Central memory CD8-positive, alpha-beta T cell (primary cell): ENCODE data around the gene GALNS.
"Not testable (repeated sequence)": the region's sequence is repeated elsewhere in the genome, so short reads cannot be mapped to it uniquely, and the experiment has no call there.

Experiments used
- ATAC-seq: fragments of 150-1000 bp; cut with Tn5 transposase; replicated peaks from 2 replicates; pipeline ENCODE4 v1.10.0; 2022; ENCODE audit warnings: mild to moderate bottlenecking, moderate FRiP score, moderate number of reproducible peaks; ENCODE audit not compliant: poor library complexity, severe bottlenecking; ENCODE audit errors: extremely low read depth
- DNase-seq, 2 donors: peaks; one replicate each; pipeline ENCODE4 v3.0.0; 2021; ENCODE audit warnings: low spot score in 2 of 2
- H3K27ac Mint-ChIP-seq: one replicate; pipeline ENCODE4 v1.8.0; 2022; ENCODE audit warnings: low read depth, mild to moderate bottlenecking, moderate library complexity, mixed read lengths
- H3K27me3 Mint-ChIP-seq: one replicate; pipeline ENCODE4 v1.8.0; 2022; ENCODE audit warnings: mixed read lengths
- H3K36me3 Mint-ChIP-seq: one replicate; pipeline ENCODE4 v1.8.0; 2022; ENCODE audit warnings: mild to moderate bottlenecking, moderate library complexity, mixed read lengths; ENCODE audit not compliant: insufficient read depth
- H3K4me1 Mint-ChIP-seq: one replicate; pipeline ENCODE4 v1.8.0; 2022; ENCODE audit warnings: mixed read lengths
- H3K4me3 Mint-ChIP-seq: one replicate; pipeline ENCODE4 v1.8.0; 2022; ENCODE audit warnings: mild to moderate bottlenecking, moderate library complexity, mixed read lengths
- H3K9me3 Mint-ChIP-seq: one replicate; pipeline ENCODE4 v1.8.0; 2022; ENCODE audit warnings: mixed read lengths

Gene GALNS

DNA sequence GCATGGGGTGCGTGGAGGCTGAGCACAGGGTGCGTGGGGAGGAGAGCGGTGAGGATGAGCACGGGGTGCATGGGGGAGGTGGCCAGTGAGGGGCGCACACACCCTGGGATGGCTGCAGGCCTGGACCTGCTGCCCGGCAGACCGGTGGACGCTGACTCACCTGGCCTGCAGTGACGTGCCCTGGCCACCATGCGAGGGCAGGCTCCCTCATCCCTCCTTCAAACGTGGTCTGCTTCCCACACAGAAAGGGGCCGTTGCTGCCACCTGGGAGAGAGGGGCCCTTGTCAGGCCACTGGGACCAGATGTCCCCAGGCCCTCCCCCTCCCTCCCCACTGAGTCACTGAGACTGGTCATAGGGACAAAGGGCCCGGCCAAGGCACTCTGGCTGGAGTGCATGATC, 24.9 kb downstream of the GALNS start:
- Mint-ChIP-seq H3K4me1 (no peaks in the 10 kb centered on the region), H3K36me3 (peaks cover 3% of the 10 kb centered on the region), H3K27me3 (no peaks in the 10 kb centered on the region), H3K4me3 (no peak overlapping the region), H3K9me3 (no peaks in the 10 kb centered on the region), H3K27ac (no peak overlapping the region)
- DNase-seq (no peak), ATAC-seq (no peak)

DNA sequence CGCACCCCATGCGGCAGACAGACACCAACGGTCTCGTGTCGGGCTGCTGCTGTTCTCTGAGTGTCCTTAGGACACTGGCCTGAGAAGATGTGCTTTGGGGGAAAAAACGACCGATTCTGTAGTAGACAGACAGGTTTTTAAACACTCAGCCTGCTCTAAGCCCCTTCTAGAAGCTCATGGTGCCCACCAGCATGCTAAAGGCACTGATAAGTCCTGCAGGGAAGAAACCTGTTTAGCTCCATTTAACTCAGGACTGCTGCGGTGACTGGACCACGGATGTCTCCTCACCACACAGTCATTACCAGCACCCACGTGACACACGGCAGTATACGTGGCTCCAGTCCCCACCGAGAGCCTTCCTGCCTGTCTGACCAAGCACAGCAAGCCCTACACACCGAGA, 26.0 kb downstream of the GALNS start:
- Mint-ChIP-seq H3K4me1 (no peaks in the 10 kb centered on the region), H3K27ac (no peak overlapping the region), H3K27me3 (no peaks in the 10 kb centered on the region), H3K4me3 (no peak overlapping the region), H3K9me3 (no peaks in the 10 kb centered on the region), H3K36me3 (peaks cover 3% of the 10 kb centered on the region)
- DNase-seq (no peak), ATAC-seq (no peak)

DNA sequence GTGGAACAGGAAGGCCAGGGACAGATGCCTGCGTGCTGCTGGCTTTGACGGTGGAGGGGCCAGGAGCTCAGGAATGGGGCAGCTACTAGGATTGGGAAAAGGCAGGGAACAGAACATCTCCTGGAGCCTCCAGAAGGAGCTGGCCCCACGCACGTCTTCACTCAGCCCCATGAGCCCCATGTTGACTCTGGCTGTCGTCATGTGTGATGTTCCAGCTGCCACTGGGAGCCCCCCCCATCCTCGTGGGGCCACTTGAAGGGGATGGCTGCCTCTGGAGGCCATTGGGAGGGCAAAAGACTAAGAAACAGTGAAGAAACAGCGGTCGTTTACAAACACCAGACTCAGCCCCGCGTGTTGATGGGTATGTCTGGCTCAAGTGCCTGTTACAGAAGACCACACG, 26.5 kb downstream of the GALNS start:
- DNase-seq (no peak), ATAC-seq (no peak)
- Mint-ChIP-seq H3K36me3 (peaks cover 3% of the 10 kb centered on the region), H3K4me3 (no peak overlapping the region), H3K9me3 (no peaks in the 10 kb centered on the region), H3K27ac (no peak overlapping the region), H3K27me3 (no peaks in the 10 kb centered on the region), H3K4me1 (no peaks in the 10 kb centered on the region)

DNA sequence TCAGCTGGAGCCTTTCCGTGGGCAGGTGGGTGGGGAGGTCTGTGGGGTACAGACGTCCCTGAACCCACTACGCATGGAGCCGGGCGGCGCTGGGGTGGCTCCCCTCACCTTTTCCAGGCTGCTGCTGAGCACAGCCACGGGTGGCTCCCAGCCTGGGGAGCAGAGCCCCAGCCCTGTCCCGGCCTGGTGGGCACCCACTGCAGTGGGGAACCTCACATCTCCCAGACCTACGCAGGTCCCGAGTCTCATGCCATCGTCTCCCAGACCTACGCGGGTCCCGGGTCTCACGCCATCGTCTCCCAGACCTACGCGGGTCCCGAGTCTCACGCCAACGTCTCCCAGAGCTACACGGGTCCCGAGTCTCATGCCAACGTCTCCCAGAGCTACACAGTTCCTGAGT, 28.0 kb downstream of the GALNS start:
- Mint-ChIP-seq H3K27me3 (no peaks in the 10 kb centered on the region), H3K4me3 (no peak overlapping the region), H3K9me3 (no peaks in the 10 kb centered on the region), H3K4me1 (no peaks in the 10 kb centered on the region), H3K36me3 (peaks cover 2% of the 10 kb centered on the region), H3K27ac (no peak overlapping the region)
- no peak for DNase-seq
- ATAC-seq: no peak

DNA sequence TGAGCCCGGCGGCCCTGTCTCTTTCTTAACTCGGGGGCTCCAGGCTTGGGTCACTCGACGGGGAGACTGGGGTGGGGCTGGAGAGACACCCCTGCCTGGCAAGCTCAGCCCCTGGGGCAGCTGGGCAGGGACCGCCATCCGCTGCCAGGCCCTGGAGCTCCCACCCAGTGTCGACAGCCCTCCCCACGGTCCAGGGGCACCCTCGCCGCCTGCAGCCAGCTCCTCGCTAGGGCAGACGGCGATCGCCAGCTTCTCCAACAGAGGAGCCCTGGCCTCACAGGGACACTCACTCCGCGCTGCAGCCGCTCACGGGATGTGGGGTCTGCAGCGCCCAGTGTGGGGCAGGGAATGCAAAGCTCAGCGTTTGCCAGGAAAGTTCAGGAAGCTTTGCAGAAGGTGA, 29.0 kb downstream of the GALNS start:
- H3K27me3 Mint-ChIP-seq: no peaks in the 10 kb centered on the region
- H3K36me3 Mint-ChIP-seq: peaks cover 2% of the 10 kb centered on the region
- H3K27ac Mint-ChIP-seq: no peak overlapping the region
- DNase-seq: no peak
- no peak overlapping the region for H3K4me3 Mint-ChIP-seq
- no peaks in the 10 kb centered on the region for H3K4me1 Mint-ChIP-seq
- no peak for ATAC-seq
- no peaks in the 10 kb centered on the region for H3K9me3 Mint-ChIP-seq

DNA sequence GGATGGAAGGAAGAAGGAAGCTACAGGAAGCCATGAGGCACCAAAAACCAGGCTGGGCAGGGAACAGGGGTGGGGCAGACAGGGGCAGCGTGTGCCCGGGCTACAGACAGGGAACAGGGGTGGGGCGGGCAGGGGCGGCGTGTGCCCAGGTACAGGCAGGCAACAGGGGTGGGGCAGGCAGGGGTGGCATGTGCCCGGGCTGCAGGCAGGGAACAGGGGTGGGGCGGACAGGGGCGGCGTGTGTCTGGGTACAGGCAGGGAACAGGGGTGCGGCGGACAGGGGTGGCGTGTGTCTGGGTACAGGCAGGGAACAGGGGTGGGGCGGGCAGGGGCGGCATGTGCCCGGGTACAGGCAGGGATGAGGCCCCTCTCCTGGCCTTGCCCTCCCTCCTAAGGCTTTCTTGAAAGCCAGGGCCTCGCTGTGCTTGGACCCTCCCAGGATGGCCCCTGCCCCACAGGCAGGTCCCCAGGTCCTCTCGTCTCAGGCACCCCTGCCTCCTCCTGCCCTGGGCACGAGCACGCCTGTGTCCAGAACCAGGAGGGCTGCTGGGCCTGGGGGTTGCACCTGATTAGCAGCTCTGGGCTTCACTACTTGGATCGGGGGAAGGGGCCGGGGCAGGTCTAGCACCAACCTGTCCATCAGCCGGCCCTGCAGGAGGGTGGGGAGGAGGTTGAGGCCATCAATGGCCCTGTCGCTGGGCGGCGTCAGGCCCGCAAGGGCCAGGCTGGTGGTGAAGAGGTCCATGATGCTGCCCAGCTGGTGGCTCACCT, 30.5 kb downstream of the GALNS start:
- no peak for ATAC-seq
- no peak overlapping the region for H3K27ac Mint-ChIP-seq
- H3K9me3 Mint-ChIP-seq: no peaks in the 10 kb centered on the region

DNA sequence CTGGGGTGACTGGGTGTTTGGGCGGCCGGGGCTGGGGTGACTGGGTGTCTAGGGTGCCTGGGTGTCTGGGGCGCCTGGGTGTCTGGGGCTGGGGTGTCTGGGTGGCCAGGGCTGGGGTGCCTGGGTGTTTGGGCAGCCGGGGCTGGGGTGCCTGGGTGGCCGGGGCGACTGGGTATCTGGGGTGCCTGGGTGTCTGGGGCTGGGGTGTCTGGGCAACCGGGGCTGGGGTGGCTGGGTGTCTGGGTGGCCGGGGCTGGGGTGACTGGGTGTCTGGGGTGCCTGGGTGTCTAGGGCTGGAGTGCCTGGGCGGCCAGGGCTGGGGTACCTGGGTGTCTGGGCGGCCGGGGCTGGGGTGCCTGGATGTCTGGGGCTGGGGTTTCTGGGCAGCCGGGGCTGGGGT, 31.6 kb downstream of the GALNS start:
- no peaks in the 10 kb centered on the region for H3K4me1 Mint-ChIP-seq
- ATAC-seq: no peak
- H3K27ac Mint-ChIP-seq: no peak overlapping the region
- no peaks in the 10 kb centered on the region for H3K9me3 Mint-ChIP-seq
- peaks cover 2% of the 10 kb centered on the region for H3K36me3 Mint-ChIP-seq
- H3K27me3 Mint-ChIP-seq: no peaks in the 10 kb centered on the region
- H3K4me3 Mint-ChIP-seq: no peak overlapping the region
- no peak for DNase-seq

More for the DNA sequence above, 30.5 kb downstream of the GALNS start:
- H3K4me3 Mint-ChIP-seq: no peak overlapping the region
- H3K36me3 Mint-ChIP-seq: peaks cover 2% of the 10 kb centered on the region
- no peak for DNase-seq
- H3K27me3 Mint-ChIP-seq: no peaks in the 10 kb centered on the region
- no peaks in the 10 kb centered on the region for H3K4me1 Mint-ChIP-seq

DNA sequence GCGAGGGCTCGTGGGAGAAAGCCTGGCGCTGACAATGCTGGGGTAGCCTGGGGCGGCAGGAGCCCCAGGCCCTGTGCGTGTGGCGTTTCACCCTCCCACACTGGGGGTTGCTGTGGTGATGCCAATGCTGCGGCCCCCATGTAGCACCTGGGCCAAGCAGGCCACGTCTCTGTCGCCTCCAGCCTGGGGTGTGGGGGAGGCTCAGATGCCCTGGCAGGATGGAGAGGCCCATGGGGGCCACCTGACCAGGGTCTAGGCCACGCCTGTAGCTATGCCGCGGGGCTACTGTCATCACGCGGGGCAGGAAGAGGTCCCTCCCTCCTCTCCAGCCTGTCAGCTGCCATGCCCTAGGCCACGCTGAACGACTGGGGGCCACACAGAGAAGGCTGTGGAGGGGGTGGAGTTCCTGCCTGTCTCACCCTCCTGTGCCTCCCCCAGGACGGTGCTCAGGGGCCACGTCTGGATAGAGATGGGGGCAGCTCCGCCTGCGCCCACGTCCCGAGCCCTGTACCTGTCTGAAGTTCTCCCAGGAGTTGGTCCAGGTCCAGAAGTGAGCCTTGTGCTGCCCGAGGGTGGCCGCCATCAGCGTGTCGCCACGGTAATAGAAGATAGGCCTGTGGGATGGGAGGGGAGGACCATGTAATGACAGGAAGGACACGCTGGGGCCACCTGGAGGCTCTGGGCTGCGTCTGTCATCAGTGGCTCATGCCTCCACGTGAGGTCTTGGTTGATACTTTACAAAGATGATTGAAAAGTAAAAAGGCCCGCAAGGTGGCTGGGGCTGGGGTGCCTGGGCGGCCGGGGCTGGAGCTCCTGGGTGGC, 32.3 kb downstream of the GALNS start:
- peaks cover 2% of the 10 kb centered on the region for H3K36me3 Mint-ChIP-seq
- no peak overlapping the region for H3K27ac Mint-ChIP-seq
- DNase-seq: no peak
- H3K9me3 Mint-ChIP-seq: no peaks in the 10 kb centered on the region
- H3K4me3 Mint-ChIP-seq: no peak overlapping the region
- H3K4me1 Mint-ChIP-seq: no peaks in the 10 kb centered on the region
- no peak for ATAC-seq
- H3K27me3 Mint-ChIP-seq: no peaks in the 10 kb centered on the region

DNA sequence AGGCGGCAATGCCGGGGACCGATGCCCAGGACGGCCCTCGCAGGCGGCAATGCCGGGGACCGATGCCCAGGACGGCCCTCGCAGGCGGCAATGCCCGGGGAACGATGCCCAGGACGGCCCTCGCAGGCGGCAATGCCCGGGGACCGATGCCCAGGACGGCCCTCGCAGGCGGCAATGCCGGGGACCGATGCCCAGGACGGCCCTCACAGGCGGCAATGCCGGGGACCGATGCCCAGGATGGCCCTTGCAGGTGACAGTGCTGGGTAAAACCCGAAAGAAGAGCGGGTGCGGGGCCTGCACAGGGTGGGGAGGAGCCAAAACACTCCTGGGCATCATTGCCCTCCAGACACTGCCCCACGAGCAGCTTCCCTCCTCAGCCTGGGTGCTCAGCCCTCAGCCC, 33.1 kb downstream of the GALNS start:
- H3K4me3 Mint-ChIP-seq, H3K27me3 Mint-ChIP-seq, H3K36me3 Mint-ChIP-seq, ATAC-seq, DNase-seq, H3K9me3 Mint-ChIP-seq, H3K27ac Mint-ChIP-seq, H3K4me1 Mint-ChIP-seq: not testable (repeated sequence)

DNA sequence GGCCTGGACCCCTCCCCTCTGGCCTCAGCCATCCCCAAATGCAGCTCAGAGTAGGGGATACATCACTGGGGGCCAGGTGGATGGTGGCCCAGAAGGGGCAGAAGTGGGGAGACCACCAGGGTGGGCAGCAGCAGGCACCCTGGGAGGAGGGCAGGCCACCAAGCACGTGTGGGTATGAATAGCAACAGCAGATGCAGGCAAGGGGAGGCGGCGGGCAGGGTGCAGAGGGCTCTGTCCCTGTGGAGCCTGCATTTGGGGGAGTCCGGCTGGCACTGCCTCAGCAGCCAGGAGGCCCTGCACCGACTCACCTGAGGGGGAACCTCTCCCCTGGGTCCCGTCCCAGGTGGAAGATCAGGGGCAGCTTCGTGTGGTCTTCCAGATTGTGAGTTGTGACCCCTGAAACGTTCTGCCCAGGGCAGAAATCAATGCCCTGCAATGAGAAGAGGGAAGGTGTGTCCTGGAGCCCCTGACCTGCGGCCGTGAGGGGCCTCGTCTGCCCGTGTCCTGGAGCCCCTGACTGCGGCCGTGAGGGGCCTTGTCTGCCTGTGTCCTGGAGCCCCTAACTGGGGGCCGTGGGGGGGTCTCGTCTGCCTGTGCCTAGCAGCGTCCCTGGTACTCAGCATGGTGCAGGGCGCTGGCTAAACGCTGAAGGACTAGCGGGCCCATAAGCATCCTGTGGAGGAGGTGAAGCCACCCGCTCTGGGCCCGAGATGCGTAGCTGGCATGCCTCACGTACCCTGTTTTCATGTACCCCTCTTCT, 34.3 kb downstream of the GALNS start:
- no peak for ATAC-seq
- no peaks in the 10 kb centered on the region for H3K9me3 Mint-ChIP-seq
- no peaks in the 10 kb centered on the region for H3K4me1 Mint-ChIP-seq
- H3K27me3 Mint-ChIP-seq: no peaks in the 10 kb centered on the region
- H3K36me3 Mint-ChIP-seq: peaks cover 2% of the 10 kb centered on the region
- DNase-seq: no peak
- no peak overlapping the region for H3K27ac Mint-ChIP-seq
- H3K4me3 Mint-ChIP-seq: no peak overlapping the region

DNA sequence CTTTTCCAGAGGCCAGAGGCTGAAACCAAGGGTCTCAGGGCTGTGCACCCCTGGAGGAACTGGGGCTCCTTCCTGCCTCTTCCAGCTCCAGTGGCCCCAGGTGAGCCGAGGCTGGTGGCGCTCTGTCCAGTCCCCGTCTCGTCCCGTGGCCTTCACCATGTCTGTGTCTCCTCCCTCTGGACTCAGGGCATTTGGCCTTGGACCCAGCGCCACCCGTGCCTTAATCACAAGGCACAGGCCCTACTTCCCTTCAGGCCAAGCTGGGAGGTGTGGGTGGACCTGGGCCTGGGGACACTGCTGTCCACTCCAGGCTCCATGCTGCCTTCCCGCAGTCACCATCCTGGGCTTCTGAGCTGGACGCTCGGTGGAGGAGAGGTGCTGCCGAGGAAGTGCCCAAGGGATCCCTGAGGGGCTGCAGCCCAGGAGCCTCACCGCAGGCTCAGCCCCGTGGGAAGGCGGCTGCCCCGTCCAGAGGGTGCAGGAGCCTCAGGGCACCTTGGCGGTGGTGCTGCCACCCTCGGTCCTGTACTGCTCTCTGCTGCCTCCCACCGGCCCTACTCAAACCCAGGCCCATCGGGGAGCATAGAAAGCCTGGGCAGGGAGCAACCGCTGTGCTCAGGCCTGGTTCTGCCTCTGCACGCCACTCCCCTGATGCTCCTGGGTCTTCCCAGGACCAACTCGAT, 35.4 kb downstream of the GALNS start:
- H3K36me3 Mint-ChIP-seq: peaks cover 2% of the 10 kb centered on the region
- H3K4me3 Mint-ChIP-seq: no peak overlapping the region
- no peaks in the 10 kb centered on the region for H3K9me3 Mint-ChIP-seq
- ATAC-seq: no peak
- H3K27me3 Mint-ChIP-seq: no peaks in the 10 kb centered on the region
- H3K4me1 Mint-ChIP-seq: no peaks in the 10 kb centered on the region
- no peak overlapping the region for H3K27ac Mint-ChIP-seq
- no peak for DNase-seq

DNA sequence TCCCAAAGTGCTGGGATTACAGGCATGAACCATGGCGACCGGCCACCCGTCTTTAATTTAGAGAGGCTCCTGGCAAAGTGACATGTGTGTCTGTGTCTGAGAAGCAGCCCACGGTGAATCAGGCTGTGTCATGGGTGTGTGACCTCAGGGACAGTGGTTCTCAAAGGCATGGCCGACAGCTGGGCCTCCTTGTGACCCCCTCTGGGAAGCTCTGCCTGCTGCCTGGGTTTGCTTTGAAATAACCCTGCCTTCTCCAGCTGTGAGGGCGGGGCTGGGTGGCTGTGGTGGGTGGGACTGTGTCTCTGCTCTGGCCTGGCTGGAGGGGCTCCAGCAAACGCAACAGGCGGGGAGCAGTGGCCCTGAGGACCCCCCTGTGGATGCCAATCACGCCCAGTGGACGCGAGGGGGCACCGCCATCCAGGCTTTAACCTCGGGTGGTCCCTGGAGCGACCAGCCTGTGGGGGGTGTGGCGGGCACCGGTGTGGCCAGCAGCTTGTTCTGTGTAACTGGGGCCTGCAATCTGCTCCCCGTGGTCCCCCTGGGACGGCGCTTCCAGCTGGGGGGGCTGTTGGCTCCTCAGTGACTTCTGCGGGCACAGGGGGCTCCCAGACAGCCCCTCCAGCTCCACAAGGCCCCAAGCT, 36.2 kb downstream of the GALNS start:
- Mint-ChIP-seq H3K4me1 (no peaks in the 10 kb centered on the region), H3K9me3 (no peaks in the 10 kb centered on the region), H3K4me3 (no peak overlapping the region), H3K36me3 (peaks cover 2% of the 10 kb centered on the region), H3K27ac (no peak overlapping the region), H3K27me3 (no peaks in the 10 kb centered on the region)
- no peak for DNase-seq
- ATAC-seq: no peak
